HEK293 (cell line): Measurements from ENCODE around the gene TOMT.
A peak's percentile ranks its signal among the peaks of the same experiment; 100 is the strongest.

Experiments used
- MZF1 ChIP-seq: fragments of 450-650 bp; formaldehyde crosslinking; IDR thresholded peaks from 2 replicates; pipeline ENCODE4 v1.5.1; 2017; ENCODE audit warnings: missing biosample characterization, missing genetic modification characterization, borderline replicate concordance
- PRDM10 ChIP-seq: fragments of 450-650 bp; formaldehyde crosslinking; IDR thresholded peaks from 2 replicates; pipeline ENCODE4 v1.5.1; 2016; ENCODE audit warnings: missing biosample characterization, missing genetic modification characterization
- ZBTB20 ChIP-seq: fragments of 450-650 bp; formaldehyde crosslinking; IDR thresholded peaks from 2 replicates; pipeline ENCODE4 v1.5.1; 2016; ENCODE audit warnings: missing biosample characterization, missing genetic modification characterization
- ZBTB21 ChIP-seq: fragments of 450-650 bp; formaldehyde crosslinking; IDR thresholded peaks from 2 replicates; pipeline ENCODE4 v1.5.1; 2017; ENCODE audit warnings: missing biosample characterization, missing genetic modification characterization
- ZBTB26 ChIP-seq: fragments of 450-650 bp; formaldehyde crosslinking; optimal IDR thresholded peaks from 2 replicates; pipeline ENCODE3; 2016; ENCODE audit warnings: missing biosample characterization, mild to moderate bottlenecking, missing genetic modification characterization
- ZBTB7A ChIP-seq: fragments of 450-650 bp; formaldehyde crosslinking; IDR thresholded peaks from 2 replicates; pipeline ENCODE4 v1.5.1; 2016; ENCODE audit warnings: low read depth, missing biosample characterization, missing genetic modification characterization
- ZFHX2 ChIP-seq: fragments of 450-650 bp; formaldehyde crosslinking; conservative IDR thresholded peaks from 2 replicates; pipeline ENCODE4 v1.5.1; 2016; ENCODE audit warnings: missing biosample characterization, missing genetic modification characterization
- ZNF140 ChIP-seq: fragments of 450-650 bp; formaldehyde crosslinking; IDR thresholded peaks from 2 replicates; pipeline ENCODE4 v1.5.1; 2016; ENCODE audit warnings: missing biosample characterization, missing genetic modification characterization
- ZNF18 ChIP-seq: fragments of 450-650 bp; formaldehyde crosslinking; IDR thresholded peaks from 2 replicates; pipeline ENCODE4 v1.5.1; 2016; ENCODE audit warnings: missing biosample characterization, missing genetic modification characterization
- ZNF366 ChIP-seq: fragments of 450-650 bp; formaldehyde crosslinking; conservative IDR thresholded peaks from 2 replicates; pipeline ENCODE4 v1.5.1; 2016; ENCODE audit warnings: missing biosample characterization, missing genetic modification characterization
- ZNF404 ChIP-seq: fragments of 450-650 bp; formaldehyde crosslinking; IDR thresholded peaks from 2 replicates; pipeline ENCODE4 v1.5.1; 2017; ENCODE audit warnings: missing biosample characterization, missing genetic modification characterization
- ZNF501 ChIP-seq: fragments of 450-650 bp; formaldehyde crosslinking; IDR thresholded peaks from 2 replicates; pipeline ENCODE4 v1.5.1; 2016; ENCODE audit warnings: missing biosample characterization, missing genetic modification characterization
- ZNF555 ChIP-seq: fragments of 450-650 bp; formaldehyde crosslinking; conservative IDR thresholded peaks from 2 replicates; pipeline ENCODE4 v1.5.1; 2017; ENCODE audit warnings: missing biosample characterization, mild to moderate bottlenecking, missing genetic modification characterization, inconsistent platforms
- ZNF571 ChIP-seq: fragments of 450-650 bp; formaldehyde crosslinking; IDR thresholded peaks from 2 replicates; pipeline ENCODE4 v1.5.0; 2017; ENCODE audit warnings: missing biosample characterization, missing genetic modification characterization
- ZNF658 ChIP-seq: fragments of 450-650 bp; formaldehyde crosslinking; IDR thresholded peaks from 2 replicates; pipeline ENCODE4; 2016; ENCODE audit warnings: missing biosample characterization, missing genetic modification characterization
- ZNF747 ChIP-seq: fragments of 450-650 bp; formaldehyde crosslinking; IDR thresholded peaks from 2 replicates; pipeline ENCODE4 v1.5.1; 2016; ENCODE audit warnings: missing biosample characterization, missing genetic modification characterization
- ZNF768 ChIP-seq: fragments of 450-650 bp; formaldehyde crosslinking; IDR thresholded peaks from 2 replicates; pipeline ENCODE4 v1.5.1; 2018; ENCODE audit warnings: missing biosample characterization, mild to moderate bottlenecking, missing genetic modification characterization
- ZNF776 ChIP-seq: fragments of 450-650 bp; formaldehyde crosslinking; IDR thresholded peaks from 2 replicates; pipeline ENCODE4 v1.5.0; 2017; ENCODE audit warnings: missing biosample characterization, missing genetic modification characterization, borderline replicate concordance
- ZSCAN30 ChIP-seq: fragments of 450-650 bp; IDR thresholded peaks from 2 replicates; pipeline ENCODE4 v1.5.1; 2018; ENCODE audit warnings: missing biosample characterization, mild to moderate bottlenecking, missing genetic modification characterization, moderate library complexity
- TF ChIP-seq, protein P1 (sequence below): fragments of 450-650 bp; formaldehyde crosslinking; IDR thresholded peaks from 2 replicates; pipeline ENCODE4 v1.5.1; 2016; ENCODE audit warnings: missing biosample characterization, missing genetic modification characterization
- TF ChIP-seq, protein P2 (sequence below): fragments of 450-650 bp; formaldehyde crosslinking; IDR thresholded peaks from 2 replicates; pipeline ENCODE4 v1.5.1; 2016; ENCODE audit warnings: missing biosample characterization, missing genetic modification characterization, borderline replicate concordance
- TF ChIP-seq, protein P3 (sequence below): fragments of 450-650 bp; formaldehyde crosslinking; IDR thresholded peaks from 2 replicates; pipeline ENCODE4 v1.5.1; 2017; ENCODE audit warnings: missing biosample characterization, missing genetic modification characterization
- TF ChIP-seq, protein P4 (sequence below): fragments of 450-650 bp; formaldehyde crosslinking; IDR thresholded peaks from 2 replicates; pipeline ENCODE4 v1.5.1; 2016; ENCODE audit warnings: missing biosample characterization, missing genetic modification characterization

The TOMT gene

DNA sequence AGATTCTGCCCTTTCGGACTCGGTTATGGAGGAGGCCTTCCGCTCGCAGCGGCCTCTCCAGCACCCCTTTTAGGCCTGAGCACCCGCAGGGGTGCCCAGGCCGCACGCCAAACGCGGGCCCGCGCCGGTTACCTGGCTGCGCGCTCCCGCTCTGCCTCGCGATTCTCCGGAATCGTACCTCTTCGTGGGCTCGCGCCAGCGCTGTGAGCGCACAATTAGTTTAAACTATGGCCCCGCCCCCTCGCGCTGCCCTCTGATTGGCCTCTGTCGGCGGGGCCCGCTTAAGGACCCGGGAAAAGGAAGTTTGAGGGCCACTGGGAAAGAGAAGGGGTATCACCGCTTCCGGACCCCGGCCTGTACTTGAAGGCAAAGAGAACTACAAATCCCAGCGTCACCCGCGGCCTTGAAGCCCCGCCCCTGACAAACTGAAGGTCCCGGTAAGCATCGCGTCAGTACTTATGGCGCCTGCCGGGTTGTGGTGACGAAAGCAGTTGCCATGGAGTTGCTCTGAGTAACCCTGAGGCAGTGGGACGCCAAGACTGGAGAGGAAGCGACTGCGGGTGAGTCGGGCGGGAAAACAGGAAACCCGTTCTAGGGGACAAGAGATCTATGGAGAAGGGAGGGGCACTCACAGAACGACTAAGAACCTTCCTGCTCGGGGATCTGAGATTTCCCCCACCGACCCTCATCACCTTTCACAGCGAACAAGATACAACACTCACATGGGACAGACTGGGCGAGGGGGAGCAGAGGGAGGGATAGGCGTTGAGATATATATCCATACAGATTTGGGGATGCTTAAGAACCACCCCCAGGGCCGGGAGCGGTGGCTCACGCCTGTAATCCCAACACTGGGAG is 25.2 kb upstream of the TOMT start, which contains the start of the genes LRRC51 and NUMA1 (continued):
- TF ChIP-seq, protein P1, sequence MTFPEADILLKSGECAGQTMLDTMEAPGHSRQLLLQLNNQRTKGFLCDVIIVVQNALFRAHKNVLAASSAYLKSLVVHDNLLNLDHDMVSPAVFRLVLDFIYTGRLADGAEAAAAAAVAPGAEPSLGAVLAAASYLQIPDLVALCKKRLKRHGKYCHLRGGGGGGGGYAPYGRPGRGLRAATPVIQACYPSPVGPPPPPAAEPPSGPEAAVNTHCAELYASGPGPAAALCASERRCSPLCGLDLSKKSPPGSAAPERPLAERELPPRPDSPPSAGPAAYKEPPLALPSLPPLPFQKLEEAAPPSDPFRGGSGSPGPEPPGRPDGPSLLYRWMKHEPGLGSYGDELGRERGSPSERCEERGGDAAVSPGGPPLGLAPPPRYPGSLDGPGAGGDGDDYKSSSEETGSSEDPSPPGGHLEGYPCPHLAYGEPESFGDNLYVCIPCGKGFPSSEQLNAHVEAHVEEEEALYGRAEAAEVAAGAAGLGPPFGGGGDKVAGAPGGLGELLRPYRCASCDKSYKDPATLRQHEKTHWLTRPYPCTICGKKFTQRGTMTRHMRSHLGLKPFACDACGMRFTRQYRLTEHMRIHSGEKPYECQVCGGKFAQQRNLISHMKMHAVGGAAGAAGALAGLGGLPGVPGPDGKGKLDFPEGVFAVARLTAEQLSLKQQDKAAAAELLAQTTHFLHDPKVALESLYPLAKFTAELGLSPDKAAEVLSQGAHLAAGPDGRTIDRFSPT (tag by site-specific recombination), result no peak
- TF ChIP-seq PRDM10 (tag by site-specific recombination), result peak; percentile 99
- TF ChIP-seq, protein P2, sequence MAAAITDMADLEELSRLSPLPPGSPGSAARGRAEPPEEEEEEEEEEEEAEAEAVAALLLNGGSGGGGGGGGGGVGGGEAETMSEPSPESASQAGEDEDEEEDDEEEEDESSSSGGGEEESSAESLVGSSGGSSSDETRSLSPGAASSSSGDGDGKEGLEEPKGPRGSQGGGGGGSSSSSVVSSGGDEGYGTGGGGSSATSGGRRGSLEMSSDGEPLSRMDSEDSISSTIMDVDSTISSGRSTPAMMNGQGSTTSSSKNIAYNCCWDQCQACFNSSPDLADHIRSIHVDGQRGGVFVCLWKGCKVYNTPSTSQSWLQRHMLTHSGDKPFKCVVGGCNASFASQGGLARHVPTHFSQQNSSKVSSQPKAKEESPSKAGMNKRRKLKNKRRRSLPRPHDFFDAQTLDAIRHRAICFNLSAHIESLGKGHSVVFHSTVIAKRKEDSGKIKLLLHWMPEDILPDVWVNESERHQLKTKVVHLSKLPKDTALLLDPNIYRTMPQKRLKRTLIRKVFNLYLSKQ (tag by site-specific recombination), result no peak
- no peak for TF ChIP-seq ZFHX2 (tag by site-specific recombination)
- no peak for TF ChIP-seq ZNF501 (tag by site-specific recombination)
- peak; percentile 25; the same call in 1 of the 2 replicates for TF ChIP-seq ZNF18
- TF ChIP-seq ZNF404 (tag by site-specific recombination), result no peak
- no peak for TF ChIP-seq ZNF658
- peak; percentile 95 for TF ChIP-seq ZBTB21
- peak; percentile 86 for TF ChIP-seq ZBTB26 (tag by site-specific recombination)
- no peak for TF ChIP-seq ZNF747 (tag by site-specific recombination)
- TF ChIP-seq, protein P3, sequence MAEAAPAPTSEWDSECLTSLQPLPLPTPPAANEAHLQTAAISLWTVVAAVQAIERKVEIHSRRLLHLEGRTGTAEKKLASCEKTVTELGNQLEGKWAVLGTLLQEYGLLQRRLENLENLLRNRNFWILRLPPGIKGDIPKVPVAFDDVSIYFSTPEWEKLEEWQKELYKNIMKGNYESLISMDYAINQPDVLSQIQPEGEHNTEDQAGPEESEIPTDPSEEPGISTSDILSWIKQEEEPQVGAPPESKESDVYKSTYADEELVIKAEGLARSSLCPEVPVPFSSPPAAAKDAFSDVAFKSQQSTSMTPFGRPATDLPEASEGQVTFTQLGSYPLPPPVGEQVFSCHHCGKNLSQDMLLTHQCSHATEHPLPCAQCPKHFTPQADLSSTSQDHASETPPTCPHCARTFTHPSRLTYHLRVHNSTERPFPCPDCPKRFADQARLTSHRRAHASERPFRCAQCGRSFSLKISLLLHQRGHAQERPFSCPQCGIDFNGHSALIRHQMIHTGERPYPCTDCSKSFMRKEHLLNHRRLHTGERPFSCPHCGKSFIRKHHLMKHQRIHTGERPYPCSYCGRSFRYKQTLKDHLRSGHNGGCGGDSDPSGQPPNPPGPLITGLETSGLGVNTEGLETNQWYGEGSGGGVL (tag by site-specific recombination), result peak; percentile 96
- TF ChIP-seq, protein P4, sequence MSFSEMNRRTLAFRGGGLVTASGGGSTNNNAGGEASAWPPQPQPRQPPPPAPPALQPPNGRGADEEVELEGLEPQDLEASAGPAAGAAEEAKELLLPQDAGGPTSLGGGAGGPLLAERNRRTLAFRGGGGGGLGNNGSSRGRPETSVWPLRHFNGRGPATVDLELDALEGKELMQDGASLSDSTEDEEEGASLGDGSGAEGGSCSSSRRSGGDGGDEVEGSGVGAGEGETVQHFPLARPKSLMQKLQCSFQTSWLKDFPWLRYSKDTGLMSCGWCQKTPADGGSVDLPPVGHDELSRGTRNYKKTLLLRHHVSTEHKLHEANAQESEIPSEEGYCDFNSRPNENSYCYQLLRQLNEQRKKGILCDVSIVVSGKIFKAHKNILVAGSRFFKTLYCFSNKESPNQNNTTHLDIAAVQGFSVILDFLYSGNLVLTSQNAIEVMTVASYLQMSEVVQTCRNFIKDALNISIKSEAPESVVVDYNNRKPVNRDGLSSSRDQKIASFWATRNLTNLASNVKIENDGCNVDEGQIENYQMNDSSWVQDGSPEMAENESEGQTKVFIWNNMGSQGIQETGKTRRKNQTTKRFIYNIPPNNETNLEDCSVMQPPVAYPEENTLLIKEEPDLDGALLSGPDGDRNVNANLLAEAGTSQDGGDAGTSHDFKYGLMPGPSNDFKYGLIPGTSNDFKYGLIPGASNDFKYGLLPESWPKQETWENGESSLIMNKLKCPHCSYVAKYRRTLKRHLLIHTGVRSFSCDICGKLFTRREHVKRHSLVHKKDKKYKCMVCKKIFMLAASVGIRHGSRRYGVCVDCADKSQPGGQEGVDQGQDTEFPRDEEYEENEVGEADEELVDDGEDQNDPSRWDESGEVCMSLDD (tag by site-specific recombination), result peak; percentile 98
- TF ChIP-seq ZNF768 (tag by site-specific recombination), result no peak
- TF ChIP-seq ZNF555, result no peak
- TF ChIP-seq MZF1 (tag by site-specific recombination), result peak; percentile 60; the same call in 1 of the 2 replicates
- TF ChIP-seq ZNF366 (tag by site-specific recombination), result peak; percentile 69
- TF ChIP-seq ZBTB20 (tag by site-specific recombination), result peak; percentile 95
- no peak for TF ChIP-seq ZNF140 (tag by site-specific recombination)
- TF ChIP-seq ZSCAN30 (tag by site-specific recombination), result 0 out of 2 replicates have a peak, but pooled peaks have one; percentile 33
- no peak for TF ChIP-seq ZNF571 (tag by site-specific recombination)
- no peak; the same call in 1 of the 2 replicates for TF ChIP-seq ZBTB7A (tag by site-specific recombination)
- no peak for TF ChIP-seq ZNF776 (tag by site-specific recombination)
